CMK (cell line): ENCODE data around the gene REM1.
"Not testable (repeated sequence)": the region's sequence is repeated elsewhere in the genome, so short reads cannot be mapped to it uniquely, and the experiment has no call there.

Experiments
- DNase-seq: peaks from one replicate; pipeline ENCODE4 v3.0.0-alpha.2; 2010; ENCODE audit warnings: low read depth

REM1 gene

GRCh38 chr20:31485450-31486339, 10.6 kb downstream of the REM1 start:
- DNase-seq = peak; percentile 71

DNA sequence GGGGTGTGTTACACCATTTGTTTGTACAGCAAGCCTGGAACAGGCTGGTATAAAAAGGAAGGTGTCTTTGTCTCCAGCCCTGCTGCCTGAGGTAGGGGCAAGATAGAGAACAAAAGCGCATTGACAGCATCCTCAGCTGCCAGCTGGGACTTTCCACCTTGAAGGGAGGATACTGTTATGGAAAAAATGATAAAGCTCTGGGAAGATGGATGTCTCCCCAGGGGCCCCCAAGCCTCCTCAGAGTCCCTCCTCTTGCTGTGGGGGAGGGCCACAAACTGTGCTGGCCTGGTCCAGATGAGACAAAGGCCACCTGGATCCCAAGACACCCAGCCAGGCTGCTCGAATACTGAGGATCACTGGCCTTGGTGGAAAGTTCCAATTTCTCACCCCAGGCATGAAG, 13.0 kb downstream of the REM1 start:
- no peak for DNase-seq

DNA sequence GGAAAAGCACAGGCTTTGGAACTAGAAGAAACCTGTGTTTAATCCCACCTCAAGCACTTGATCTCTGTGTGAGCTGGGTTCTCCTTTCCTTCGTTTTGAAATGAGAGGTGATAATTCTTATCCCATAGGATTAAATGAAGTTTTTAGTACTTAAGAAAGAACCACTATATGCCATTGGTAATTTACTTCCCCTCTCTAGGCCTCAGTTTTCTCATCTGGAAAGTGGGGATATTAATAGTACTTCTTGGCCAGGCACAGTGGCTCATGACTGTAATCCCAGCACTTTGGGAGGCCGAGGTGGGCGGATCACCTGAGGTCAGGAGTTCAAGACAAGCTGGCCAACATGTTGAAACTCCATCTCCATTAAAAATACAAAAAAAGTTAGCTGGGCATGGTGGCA, 14.1 kb downstream of the REM1 start:
- no peak for DNase-seq

- no peak for DNase-seq
Observed at GRCh38 chr20:31490752-31491151, 15.7 kb downstream of the REM1 start.

DNA sequence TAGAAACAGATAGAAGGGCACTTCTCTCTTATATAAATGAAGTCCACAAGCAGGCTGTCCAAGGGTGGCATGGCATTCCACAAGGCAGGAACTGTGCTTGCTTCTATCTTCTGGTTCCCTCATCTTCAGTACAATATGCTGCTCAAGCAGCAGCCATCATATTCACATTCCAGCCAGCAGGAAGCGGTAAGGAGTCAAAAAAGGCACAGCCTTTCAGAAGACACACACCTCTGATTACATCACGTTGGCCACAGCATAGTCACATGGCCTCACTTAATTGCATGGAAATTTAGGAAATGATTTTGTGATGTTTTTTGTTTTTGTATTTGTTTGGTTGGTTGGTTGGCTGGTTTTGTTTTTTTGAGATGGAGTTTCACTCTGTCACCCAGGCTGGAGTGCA, 19.0 kb downstream of the REM1 start:
- DNase-seq = no peak

DNA sequence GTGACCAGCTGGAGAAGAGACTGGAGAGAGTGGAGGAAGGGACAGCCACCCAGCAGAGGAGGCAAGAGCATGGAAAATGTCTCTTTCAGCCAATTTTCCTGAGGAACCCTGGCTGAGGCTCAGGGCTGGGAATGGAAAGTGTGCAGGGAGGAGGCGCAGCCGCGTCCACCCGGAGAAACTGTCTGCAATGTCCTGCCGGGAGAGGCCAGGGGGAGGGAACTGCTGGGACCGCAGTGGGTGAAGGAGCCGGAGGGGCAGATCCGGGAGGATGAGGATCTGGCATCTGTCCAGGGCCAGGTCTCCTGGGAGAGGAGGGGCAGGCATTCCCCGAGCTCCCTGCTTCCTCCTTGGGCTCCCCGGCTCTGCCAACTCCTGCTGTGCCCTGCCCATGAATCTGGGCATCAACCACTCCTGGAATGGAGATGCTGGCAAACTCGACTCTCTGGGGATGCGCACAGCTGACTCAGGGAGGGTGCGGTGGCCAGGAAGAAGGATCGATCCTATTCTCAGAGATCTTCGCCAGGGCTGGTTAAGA, 21.7 kb downstream of the REM1 start:
- DNase-seq = no peak

DNA sequence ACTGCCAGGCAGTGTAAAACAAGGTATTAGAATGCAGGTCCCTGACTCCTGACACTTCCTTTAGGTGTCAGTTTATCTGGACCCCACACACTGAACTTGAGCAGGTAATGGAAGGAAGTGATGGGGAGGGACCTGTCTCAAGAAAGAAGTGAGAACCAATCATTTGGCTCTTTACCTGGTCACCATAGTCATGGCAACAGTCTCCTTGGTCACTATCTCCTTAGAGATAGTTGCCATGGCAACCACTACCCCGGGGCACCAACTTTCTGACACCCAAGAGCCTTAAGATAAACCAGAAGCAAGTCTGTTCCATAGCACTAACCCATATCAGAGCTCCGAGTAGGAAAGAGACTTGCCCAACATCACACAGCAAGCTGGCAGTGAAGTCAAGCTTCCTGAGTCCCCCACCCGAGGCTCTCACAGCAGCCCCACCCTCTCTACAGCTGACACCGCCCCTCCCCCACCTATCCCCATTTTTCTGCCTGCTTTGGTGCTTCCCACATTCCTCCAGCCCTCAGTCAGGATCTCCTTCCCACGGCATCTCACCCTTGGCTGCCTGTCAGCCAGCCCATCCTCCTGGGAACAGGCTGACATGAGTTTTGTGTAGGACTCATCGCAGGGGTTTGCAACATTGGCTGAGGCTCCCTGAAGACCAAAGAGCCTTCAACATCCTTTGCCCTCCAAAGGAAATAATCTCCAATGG, 22.9 kb downstream of the REM1 start:
- no peak for DNase-seq

DNA sequence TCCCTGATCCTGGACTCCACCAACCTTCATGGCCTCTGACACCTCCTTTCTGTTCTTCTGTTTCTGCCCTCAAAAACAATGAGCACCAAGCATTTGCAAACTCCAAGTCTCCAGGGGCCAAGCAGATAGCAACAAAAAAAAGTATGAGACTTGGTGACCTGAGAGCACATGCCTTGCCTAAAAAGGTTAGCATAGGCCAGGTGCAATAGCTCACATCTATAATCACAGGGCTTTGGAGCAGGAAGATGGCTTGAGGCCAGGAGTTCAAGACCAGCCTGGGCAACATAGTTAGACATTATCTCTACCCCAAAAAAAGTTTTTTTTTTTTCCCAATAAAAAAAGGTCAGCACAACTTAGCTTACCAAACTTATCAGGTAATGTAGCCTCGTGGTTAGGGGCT, 25.4 kb downstream of the REM1 start:
- DNase-seq = no peak

DNA sequence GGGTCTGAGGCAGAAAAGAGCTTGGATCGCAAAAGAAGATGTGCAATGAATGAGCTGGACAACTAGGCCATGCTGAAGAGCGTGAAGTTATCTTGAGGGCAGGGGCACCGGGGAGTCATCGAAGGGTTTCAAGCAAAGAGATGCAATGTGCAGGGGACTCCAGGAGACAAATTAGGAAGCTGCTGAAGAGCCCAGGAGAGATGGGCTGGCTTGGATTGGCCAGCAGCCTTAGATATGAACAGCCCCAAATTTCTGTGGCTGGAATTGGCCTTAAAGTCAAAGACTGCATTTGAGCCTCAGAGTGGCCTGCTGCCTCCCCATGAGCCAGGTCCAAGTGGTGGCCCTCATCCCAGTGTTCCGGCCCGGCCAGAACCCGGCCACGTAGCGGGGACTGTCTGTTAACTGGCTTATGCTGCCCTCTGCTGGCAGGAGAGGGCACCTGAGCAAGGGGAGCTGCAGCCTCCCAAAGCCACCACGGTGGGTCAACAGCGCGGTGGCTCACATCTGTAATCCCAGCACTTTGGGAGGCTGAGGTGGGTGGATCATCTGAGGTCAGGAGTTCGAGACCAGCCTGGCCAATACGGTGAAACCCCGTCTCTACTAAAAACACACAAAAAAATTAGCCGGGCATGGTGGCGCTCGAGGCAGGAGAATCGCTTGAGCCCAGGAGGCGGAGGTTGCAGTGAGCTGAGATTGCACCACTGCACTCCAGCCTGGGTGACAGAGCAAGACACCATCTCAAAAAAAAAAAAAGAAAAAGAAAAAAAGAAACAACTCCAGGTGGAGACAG, 28.0 kb downstream of the REM1 start:
- DNase-seq = peak; percentile 56

- DNase-seq = no peak
Observed at GRCh38 chr20:31505903-31506302, 30.8 kb downstream of the REM1 start.

GRCh38 chr20:31508517-31509244, 33.6 kb downstream of the REM1 start:
- DNase-seq = no peak

- peak; percentile 88 for DNase-seq
Observed at GRCh38 chr20:31514154-31515071, 39.3 kb downstream of the REM1 start, which contains the start of gene HM13. HM13 (plus strand) TSS chr20:31514442; CDS start chr20:31514552, 110 bp downstream.

DNA sequence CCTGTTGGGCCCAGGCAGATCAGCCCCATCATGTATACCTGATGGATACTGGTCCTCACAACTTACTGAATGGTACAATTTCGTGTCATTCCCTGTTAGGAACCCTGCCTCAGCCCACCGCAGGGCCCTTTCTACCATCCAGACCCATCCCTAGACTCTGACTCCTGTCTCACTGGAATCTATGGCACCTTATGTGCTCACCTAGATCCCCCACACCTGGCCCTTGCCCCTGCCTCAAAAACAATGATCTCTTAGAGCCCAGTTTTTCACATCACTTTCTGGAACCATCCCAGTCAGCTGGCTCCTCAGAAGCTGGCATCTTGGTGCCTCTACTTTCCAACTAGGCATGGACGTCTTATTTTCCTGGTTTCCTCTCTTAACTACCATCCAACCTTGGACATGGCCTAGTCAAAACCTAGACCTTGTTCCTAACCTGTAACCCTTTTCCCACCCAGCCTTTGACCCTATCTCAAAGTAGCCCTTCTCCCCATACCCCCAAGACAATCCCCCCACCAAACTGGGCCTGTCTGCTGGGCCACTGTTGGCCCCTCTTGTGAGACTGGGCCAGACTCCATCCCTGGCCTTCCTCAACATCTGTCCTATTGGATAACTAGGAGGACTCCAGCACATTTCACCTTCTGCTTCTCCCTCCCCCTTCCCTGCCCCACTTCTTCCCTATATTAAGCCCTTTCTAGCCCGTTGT, 40.1 kb downstream of the REM1 start:
- no peak for DNase-seq

- DNase-seq = no peak
Observed at GRCh38 chr20:31515775-31516107, 40.7 kb downstream of the REM1 start.

DNA sequence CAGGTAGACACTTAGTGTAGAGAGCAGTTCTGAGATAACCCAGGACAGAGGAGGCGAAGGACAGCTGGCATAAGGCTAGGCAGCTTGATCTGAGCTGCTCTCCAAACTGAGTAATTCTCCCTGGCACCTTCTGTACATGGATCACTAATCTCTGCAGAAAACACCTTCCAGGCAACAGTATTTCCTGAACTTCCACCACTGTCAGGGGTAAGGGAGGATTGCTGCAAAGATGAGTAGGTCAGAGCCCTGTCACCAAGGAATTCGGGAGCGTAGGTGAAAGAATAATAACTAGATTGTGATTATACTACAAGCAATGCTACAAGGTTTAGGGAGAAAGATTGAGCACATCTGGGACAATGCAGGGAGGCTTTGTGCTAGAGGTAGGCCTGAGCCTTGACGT, 41.1 kb downstream of the REM1 start:
- no peak for DNase-seq

- DNase-seq = no peak
Observed at GRCh38 chr20:31516651-31517050, 41.6 kb downstream of the REM1 start.

DNA sequence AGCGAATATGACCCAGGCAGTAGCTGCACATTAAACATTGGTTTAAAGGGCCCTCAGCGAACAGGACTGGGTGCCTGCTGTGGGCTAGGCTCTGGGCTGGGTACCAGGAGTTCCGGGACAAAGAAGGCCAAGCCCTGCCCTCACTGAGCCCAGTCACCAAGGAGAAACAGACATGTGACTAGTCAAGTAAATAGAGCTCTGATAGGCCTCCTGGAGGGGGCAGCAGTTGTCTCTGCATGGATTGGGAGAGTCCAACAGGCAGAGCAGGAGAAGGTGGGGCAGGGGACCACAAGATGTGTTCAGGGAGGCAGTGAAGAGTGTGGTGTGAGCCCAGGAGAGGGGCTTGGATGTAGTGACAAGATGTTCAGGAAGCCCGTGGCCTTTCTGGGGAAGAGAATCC, 42.3 kb downstream of the REM1 start:
- DNase-seq = no peak

GRCh38 chr20:31521267-31521666, 46.2 kb downstream of the REM1 start:
- not testable (repeated sequence) for DNase-seq

DNA sequence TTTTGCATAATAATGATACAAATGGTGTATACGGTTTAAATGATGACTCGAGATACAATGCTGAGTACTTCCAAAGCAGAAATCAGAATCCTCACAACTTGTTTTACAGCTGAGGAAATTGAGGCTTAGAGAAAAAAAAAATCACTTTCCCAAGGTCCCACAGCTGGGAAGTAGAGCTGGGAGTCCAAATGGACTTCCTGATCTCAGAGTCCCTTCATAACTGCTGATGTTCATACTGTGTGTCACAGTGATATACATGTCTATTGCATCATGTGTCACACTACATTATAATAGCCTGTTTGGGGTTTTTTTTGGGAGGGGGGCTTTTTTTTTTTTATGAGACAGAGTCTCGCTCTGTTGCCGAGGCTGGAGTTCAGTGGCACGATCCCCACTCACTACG, 47.6 kb downstream of the REM1 start:
- no peak for DNase-seq
